Measurements from ENCODE around the gene PTCHD1. TPM values are rescaled to one million over a fixed set of nuclear protein-coding genes. Genes with fewer than 3 reads are reported as not detected.

PTCHD1 gene
- total and polyA plus RNA-seq, 2 of the 4 experiments (the other 2 are of a cell fraction) = not detected

DNA sequence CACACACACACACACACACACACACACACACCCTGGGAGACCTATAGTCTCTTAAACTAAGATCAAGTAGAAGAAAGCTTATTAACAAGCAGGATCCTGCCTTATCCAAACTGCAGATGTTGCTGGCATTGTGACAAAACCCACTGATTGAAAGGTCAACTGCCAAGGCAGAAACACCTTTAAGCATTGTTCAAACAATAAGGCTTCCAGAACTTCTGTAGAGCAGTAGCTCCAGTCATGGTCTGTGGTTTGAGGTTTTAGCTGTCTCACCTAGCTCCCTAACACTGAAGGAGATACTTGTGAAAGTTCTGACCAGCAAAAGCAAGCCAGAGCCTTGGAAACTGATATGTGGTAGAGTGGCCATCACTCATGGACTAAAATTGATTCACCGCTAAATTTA is 59.8 kb downstream of the PTCHD1 start:
- no peak overlapping the region for H3K23ac ChIP-seq (ENCODE audit: low read depth, low read length)
- no peak overlapping the region for H3K4me2 ChIP-seq (ENCODE audit: low read depth, low read length)
- H4K8ac ChIP-seq (ENCODE audit: low read depth in 2 of 2, low read length in 2 of 2) = no peak overlapping the region
- H3K4ac ChIP-seq (ENCODE audit: low read depth, low read length) = no peak overlapping the region
- H2BK5ac ChIP-seq (ENCODE audit: low read depth, low read length, poor library complexity, severe bottlenecking) = no peak overlapping the region
- no peak overlapping the region for H2BK120ac ChIP-seq (ENCODE audit: low read depth, low read length)
- H3K14ac ChIP-seq (replicated peaks; ENCODE audit: low read depth, low read length) = no peak overlapping the region
- ATAC-seq (ENCODE audit: low read depth) (no peak), DNase-seq (no peak)
- no peak overlapping the region for H2AFZ ChIP-seq (replicated peaks; ENCODE audit: low read length, poor library complexity)
- no peak overlapping the region for H2AK5ac ChIP-seq (ENCODE audit: low read depth, low read length)
- WGBS, 2 experiments (ENCODE audit: extremely low coverage in 2 of 2, insufficient read length in 1 of 2) = no CpG with 5 or more reads among the region's 1 CpG
- H3K18ac ChIP-seq (ENCODE audit: low read depth, low read length) = no peak overlapping the region
- H4K20me1 ChIP-seq (ENCODE audit: insufficient read depth, low read length) = no peaks in the 10 kb centered on the region
- H2BK20ac ChIP-seq (ENCODE audit: low read depth, low read length) = no peak overlapping the region
- CTCF ChIA-PET = interaction anchor here (1.0 kb wide), 1 partner anchor 11 kb away, joined by 3 read pairs; no protein-coding TSS in a partner anchor
- H3K27me3 ChIP-seq (ENCODE audit: control insufficient read depth, insufficient read depth, low read length) = no peaks in the 10 kb centered on the region
- no peak overlapping the region for H3K27ac ChIP-seq (ENCODE audit: insufficient read depth, low read length)
- H3K9ac ChIP-seq (ENCODE audit: low read depth, low read length) = no peak overlapping the region
- H3K9me1 ChIP-seq (ENCODE audit: insufficient read depth, low read length) = no peaks in the 10 kb centered on the region
- H3K56ac ChIP-seq (ENCODE audit: extremely low read depth, insufficient read depth, low read length) = no peak overlapping the region
- no peak overlapping the region for H2BK15ac ChIP-seq (ENCODE audit: low read depth, low read length)
- intact Hi-C loops (cut with micrococcal nuclease) (no loop called here), in situ Hi-C loops (cut with MboI; ENCODE audit: low sequenced_read_pairs) (no loop called here), dilution Hi-C loops (cut with HindIII; ENCODE audit: low sequenced_read_pairs, unreplicated experiment) (no loop called here)
- POLR2A ChIA-PET (ENCODE audit: unreplicated experiment) = no interaction called here
- no peak overlapping the region for H4K5ac ChIP-seq (ENCODE audit: low read depth, low read length)
- H3K79me1 ChIP-seq (ENCODE audit: low read depth in 1 of 2, low read length in 2 of 2) = no peaks in the 10 kb centered on the region
- H3K36me3 ChIP-seq (ENCODE audit: control insufficient read depth, insufficient read depth, low read length) = no peaks in the 10 kb centered on the region
- H2AK9ac ChIP-seq (replicated peaks; ENCODE audit: low read depth, low read length, poor library complexity) = no peak overlapping the region
- H3K9me3 ChIP-seq (ENCODE audit: control insufficient read depth, insufficient read depth, low read length) = no peaks in the 10 kb centered on the region
- BruUV-seq (replicated peaks) = no TSS peak
- TF ChIP-seq RAD21 (IDR thresholded peaks at IDR 0.05; ENCODE audit: low read length) (no peak), MAZ (IDR thresholded peaks at IDR 0.05; ENCODE audit: borderline replicate concordance, low read depth, low read length) (no peak), MXI1 (IDR thresholded peaks at IDR 0.05; ENCODE audit: borderline replicate concordance, low read depth, low read length) (no peak), NFE2L2 (IDR thresholded peaks at IDR 0.05; ENCODE audit: low read depth, low read length) (no peak), CEBPB (IDR thresholded peaks at IDR 0.05; ENCODE audit: low read depth, low read length) (no peak), FOS (IDR thresholded peaks at IDR 0.05; ENCODE audit: low read depth, low read length) (no peak)
- TF ChIP-seq, protein P1, sequence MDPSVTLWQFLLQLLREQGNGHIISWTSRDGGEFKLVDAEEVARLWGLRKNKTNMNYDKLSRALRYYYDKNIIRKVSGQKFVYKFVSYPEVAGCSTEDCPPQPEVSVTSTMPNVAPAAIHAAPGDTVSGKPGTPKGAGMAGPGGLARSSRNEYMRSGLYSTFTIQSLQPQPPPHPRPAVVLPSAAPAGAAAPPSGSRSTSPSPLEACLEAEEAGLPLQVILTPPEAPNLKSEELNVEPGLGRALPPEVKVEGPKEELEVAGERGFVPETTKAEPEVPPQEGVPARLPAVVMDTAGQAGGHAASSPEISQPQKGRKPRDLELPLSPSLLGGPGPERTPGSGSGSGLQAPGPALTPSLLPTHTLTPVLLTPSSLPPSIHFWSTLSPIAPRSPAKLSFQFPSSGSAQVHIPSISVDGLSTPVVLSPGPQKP (IDR thresholded peaks at IDR 0.05; ENCODE audit: borderline replicate concordance, low read depth, low read length) = no peak
- H3K4me3 ChIP-seq (ENCODE audit: insufficient read depth, low read depth, low read length) = no peak overlapping the region
- no peaks in the 10 kb centered on the region for H3K4me1 ChIP-seq (ENCODE audit: control insufficient read depth, insufficient read depth, low read length)
- no peak overlapping the region for H4K91ac ChIP-seq (ENCODE audit: insufficient read depth, low read depth, low read length)
